ENCODE results near the gene ZNF90. TPM values are rescaled to one million over a fixed set of nuclear protein-coding genes. Genes with fewer than 3 reads are reported as not detected.
"Not testable (repeated sequence)": the region's sequence is repeated elsewhere in the genome, so short reads cannot be mapped to it uniquely, and the experiment has no call there.

Gene ZNF90
- total RNA-seq, 2 experiments from 2014 or later: 18.1 to 27.0 TPM

DNA sequence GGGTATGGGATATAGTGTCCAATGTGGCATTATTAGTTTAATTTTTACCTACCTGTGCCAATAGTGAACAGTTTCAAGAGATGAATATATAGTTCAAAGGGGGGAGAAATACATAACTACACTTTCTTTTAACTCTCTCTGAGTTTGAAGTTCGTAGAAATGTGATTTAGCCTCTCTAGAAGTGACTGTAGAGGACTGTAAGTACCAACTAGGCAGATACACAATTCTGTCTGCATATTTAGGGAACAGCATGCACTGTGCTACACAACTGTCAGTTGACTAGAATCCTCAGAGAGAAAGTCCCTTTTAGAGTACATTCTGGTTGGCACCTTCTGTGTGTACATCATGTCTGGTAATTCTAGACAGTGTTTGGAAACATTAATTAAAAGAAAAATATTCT lies 17.5 kb upstream of the ZNF90 start:
- CTCF ChIA-PET (ENCODE audit: unreplicated experiment): no interaction called here

DNA sequence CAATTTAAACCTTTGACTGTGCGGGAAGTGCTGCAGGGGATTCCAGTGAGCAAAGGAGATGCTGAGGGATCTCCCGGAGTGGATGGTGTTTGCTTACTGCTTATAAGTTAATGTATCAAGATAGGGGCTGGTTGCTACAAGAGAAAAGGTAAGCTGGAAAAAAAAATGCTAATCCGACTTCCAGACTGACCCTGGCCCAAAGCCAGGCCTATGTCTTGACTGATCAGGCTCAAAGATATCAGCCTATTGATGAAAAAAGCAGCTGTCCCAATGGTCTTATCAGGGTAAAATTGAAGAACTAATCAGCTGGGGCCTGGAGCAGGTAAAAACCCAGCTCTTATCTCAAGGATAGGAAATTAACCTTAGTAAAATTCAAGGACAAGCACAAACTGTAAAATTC lies 10.9 kb upstream of the ZNF90 start:
- Histone ChIP-seq H3K4me2 (ENCODE audit: low read length) (no peak overlapping the region), H4K20me1 (ENCODE audit: insufficient read depth, low read length) (no peaks in the 10 kb centered on the region), H3K79me2 (ENCODE audit: insufficient read depth, low read depth, low read length) (no peaks in the 10 kb centered on the region), H3K4me1 (ENCODE audit: insufficient read depth, low read length, poor library complexity, severe bottlenecking) (no peaks in the 10 kb centered on the region), H3K36me3 (ENCODE audit: insufficient read depth, low read length) (no peaks in the 10 kb centered on the region), H3K9me2 (ENCODE audit: insufficient read depth, low read length) (no peaks in the 10 kb centered on the region), H3K9me3 (ENCODE audit: low read length) (no peaks in the 10 kb centered on the region), H3K27ac (ENCODE audit: low read depth, low read length, poor library complexity, severe bottlenecking) (no peak overlapping the region), H2AFZ (ENCODE audit: low read length) (no peak overlapping the region), H3K4me3 (ENCODE audit: low read depth, low read length, poor library complexity, severe bottlenecking) (no peak overlapping the region)
- intact Hi-C loops (cut with micrococcal nuclease; ENCODE audit: unreplicated experiment): no loop called here
- BruUV-seq (replicated peaks): no TSS peak
- ChIA-PET CTCF (ENCODE audit: unreplicated experiment) (no interaction called here), POLR2A (interaction anchor here (1.5 kb wide), 1 partner anchor 11 kb away, joined by 4 read pairs; the partner anchor contains the start of gene ZNF90)
- no peak for DNase-seq (ENCODE audit: low spot score)
- TF ChIP-seq EZH2phosphoT487 (IDR thresholded peaks at IDR 0.05; ENCODE audit: borderline replicate concordance, low read depth, low read length): no peak
- TF ChIP-seq, protein P1, sequence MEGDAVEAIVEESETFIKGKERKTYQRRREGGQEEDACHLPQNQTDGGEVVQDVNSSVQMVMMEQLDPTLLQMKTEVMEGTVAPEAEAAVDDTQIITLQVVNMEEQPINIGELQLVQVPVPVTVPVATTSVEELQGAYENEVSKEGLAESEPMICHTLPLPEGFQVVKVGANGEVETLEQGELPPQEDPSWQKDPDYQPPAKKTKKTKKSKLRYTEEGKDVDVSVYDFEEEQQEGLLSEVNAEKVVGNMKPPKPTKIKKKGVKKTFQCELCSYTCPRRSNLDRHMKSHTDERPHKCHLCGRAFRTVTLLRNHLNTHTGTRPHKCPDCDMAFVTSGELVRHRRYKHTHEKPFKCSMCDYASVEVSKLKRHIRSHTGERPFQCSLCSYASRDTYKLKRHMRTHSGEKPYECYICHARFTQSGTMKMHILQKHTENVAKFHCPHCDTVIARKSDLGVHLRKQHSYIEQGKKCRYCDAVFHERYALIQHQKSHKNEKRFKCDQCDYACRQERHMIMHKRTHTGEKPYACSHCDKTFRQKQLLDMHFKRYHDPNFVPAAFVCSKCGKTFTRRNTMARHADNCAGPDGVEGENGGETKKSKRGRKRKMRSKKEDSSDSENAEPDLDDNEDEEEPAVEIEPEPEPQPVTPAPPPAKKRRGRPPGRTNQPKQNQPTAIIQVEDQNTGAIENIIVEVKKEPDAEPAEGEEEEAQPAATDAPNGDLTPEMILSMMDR (conservative IDR thresholded peaks at IDR 0.05; ENCODE audit: low read length): no peak

More for the DNA sequence above, 17.5 kb upstream of the ZNF90 start:
- no peak overlapping the region for H2AFZ ChIP-seq (ENCODE audit: low read length)
- H4K20me1 ChIP-seq (ENCODE audit: insufficient read depth, low read length): no peaks in the 10 kb centered on the region
- no peaks in the 10 kb centered on the region for H3K9me2 ChIP-seq (ENCODE audit: insufficient read depth, low read length)
- intact Hi-C loops (cut with micrococcal nuclease; ENCODE audit: unreplicated experiment): no loop called here
- no TSS peak for BruUV-seq (replicated peaks)
- no peaks in the 10 kb centered on the region for H3K4me1 ChIP-seq (ENCODE audit: insufficient read depth, low read length, poor library complexity, severe bottlenecking)
- no peak for DNase-seq (ENCODE audit: low spot score)
- H3K4me3 ChIP-seq (ENCODE audit: low read depth, low read length, poor library complexity, severe bottlenecking): no peak overlapping the region
- TF ChIP-seq, protein P1 (conservative IDR thresholded peaks at IDR 0.05; ENCODE audit: low read length): no peak
- no peak for TF ChIP-seq EZH2phosphoT487 (IDR thresholded peaks at IDR 0.05; ENCODE audit: borderline replicate concordance, low read depth, low read length)
- no peak overlapping the region for H3K27ac ChIP-seq (ENCODE audit: low read depth, low read length, poor library complexity, severe bottlenecking)
- H3K36me3 ChIP-seq (ENCODE audit: insufficient read depth, low read length): no peaks in the 10 kb centered on the region
- POLR2A ChIA-PET: no interaction called here
- H3K9me3 ChIP-seq (ENCODE audit: low read length): no peaks in the 10 kb centered on the region
- H3K79me2 ChIP-seq (ENCODE audit: insufficient read depth, low read depth, low read length): no peaks in the 10 kb centered on the region
- H3K4me2 ChIP-seq (ENCODE audit: low read length): no peak overlapping the region

DNA sequence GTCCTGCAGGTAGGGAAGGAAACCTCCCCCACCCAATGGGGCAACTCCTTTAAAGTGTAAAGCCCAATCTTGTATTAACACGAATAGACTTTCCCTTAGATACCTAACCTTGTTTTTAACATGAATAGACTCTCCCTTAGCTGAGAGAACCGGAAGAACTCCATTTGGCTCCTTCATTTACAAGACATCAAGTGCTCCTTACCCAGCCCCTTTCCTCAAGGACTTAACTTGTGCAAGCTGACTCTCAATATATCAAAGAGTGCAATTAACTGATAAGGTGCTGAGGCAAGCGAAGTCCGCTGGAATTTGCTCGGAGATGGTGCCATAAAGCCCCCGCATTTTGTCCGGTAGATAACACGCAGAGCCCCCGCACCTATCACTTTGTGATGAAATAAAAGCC lies 9.9 kb upstream of the ZNF90 start:
- Histone ChIP-seq H3K4me1 (ENCODE audit: insufficient read depth, low read length, poor library complexity, severe bottlenecking) (no peaks in the 10 kb centered on the region), H3K9me2 (ENCODE audit: insufficient read depth, low read length) (no peaks in the 10 kb centered on the region), H3K9me3 (ENCODE audit: low read length) (no peaks in the 10 kb centered on the region), H2AFZ (ENCODE audit: low read length) (no peak overlapping the region), H3K36me3 (ENCODE audit: insufficient read depth, low read length) (no peaks in the 10 kb centered on the region), H3K4me3 (ENCODE audit: low read depth, low read length, poor library complexity, severe bottlenecking) (no peak overlapping the region), H4K20me1 (ENCODE audit: insufficient read depth, low read length) (no peaks in the 10 kb centered on the region), H3K79me2 (ENCODE audit: insufficient read depth, low read depth, low read length) (no peaks in the 10 kb centered on the region), H3K4me2 (ENCODE audit: low read length) (no peak overlapping the region), H3K27ac (ENCODE audit: low read depth, low read length, poor library complexity, severe bottlenecking) (no peak overlapping the region)
- ChIA-PET CTCF (ENCODE audit: unreplicated experiment) (no interaction called here), POLR2A (interaction anchor here (0.8 kb wide), 1 partner anchor 110 kb away, joined by 3 read pairs; no protein-coding TSS in a partner anchor)
- TF ChIP-seq, protein P1 (conservative IDR thresholded peaks at IDR 0.05; ENCODE audit: low read length): no peak
- no peak for TF ChIP-seq EZH2phosphoT487 (IDR thresholded peaks at IDR 0.05; ENCODE audit: borderline replicate concordance, low read depth, low read length)
- intact Hi-C loops (cut with micrococcal nuclease; ENCODE audit: unreplicated experiment): no loop called here
- no peak for DNase-seq (ENCODE audit: low spot score)
- BruUV-seq (replicated peaks): no TSS peak

DNA sequence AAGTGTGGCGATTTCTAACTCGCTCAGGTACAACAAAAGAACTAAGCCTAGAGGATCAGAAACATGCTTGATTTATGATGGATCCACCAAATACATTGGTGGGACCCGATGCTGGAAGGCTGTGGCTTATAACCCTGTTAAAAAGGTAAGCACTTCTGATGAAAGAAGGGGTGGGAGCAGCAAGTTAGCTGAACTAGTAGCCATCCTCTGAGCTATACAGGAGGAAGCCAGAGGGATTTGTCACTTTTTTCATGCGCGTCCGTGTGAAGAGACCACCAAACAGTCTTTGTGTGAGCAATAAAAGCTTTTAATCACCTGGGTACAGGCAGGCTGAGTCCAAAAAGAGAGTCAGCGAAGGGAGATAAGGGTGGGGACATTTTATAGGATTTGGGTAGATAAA lies 9.2 kb upstream of the ZNF90 start:
- H3K36me3 ChIP-seq (ENCODE audit: insufficient read depth, low read length); H3K4me1 ChIP-seq (ENCODE audit: insufficient read depth, low read length, poor library complexity, severe bottlenecking); CTCF ChIA-PET (ENCODE audit: unreplicated experiment); H4K20me1 ChIP-seq (ENCODE audit: insufficient read depth, low read length); H3K27ac ChIP-seq (ENCODE audit: low read depth, low read length, poor library complexity, severe bottlenecking); intact Hi-C loops (cut with micrococcal nuclease; ENCODE audit: unreplicated experiment); H3K9me3 ChIP-seq (ENCODE audit: low read length); H3K79me2 ChIP-seq (ENCODE audit: insufficient read depth, low read depth, low read length); BruUV-seq (replicated peaks); H2AFZ ChIP-seq (ENCODE audit: low read length); H3K9me2 ChIP-seq (ENCODE audit: insufficient read depth, low read length); DNase-seq (ENCODE audit: low spot score); H3K4me3 ChIP-seq (ENCODE audit: low read depth, low read length, poor library complexity, severe bottlenecking); H3K4me2 ChIP-seq (ENCODE audit: low read length): not testable (repeated sequence)
- POLR2A ChIA-PET: interaction anchor here (0.8 kb wide), 1 partner anchor 110 kb away, joined by 3 read pairs; no protein-coding TSS in a partner anchor

All from OCI-LY7 (cell line).